Measurements from ENCODE around the gene STRN. TPM values are rescaled to one million over a fixed set of nuclear protein-coding genes. Genes with fewer than 3 reads are reported as not detected.
"Not testable (repeated sequence)": the region's sequence is repeated elsewhere in the genome, so short reads cannot be mapped to it uniquely, and the experiment has no call there.

STRN gene
- total and polyA plus RNA-seq, 7 experiments from 2014 or later = 12.4 to 35.0 (median 26.9) TPM

DNA sequence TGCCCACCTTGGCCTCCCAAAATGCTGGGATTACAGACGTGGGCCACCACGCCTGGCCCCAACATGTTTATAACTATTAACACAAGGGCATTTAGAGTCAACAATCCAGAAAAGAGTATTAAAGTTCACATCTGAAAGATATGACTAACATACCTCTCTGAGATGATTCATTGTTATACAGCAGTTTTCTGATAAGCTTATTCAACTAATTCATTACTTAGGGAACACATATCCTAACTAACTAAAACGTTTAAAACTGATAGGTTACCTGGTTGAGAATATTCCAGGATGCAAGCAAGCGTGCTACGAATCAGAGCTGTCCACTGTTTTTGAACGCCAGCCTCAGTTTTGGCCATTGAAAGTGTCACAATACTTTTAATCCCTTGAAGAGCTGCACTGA lies 34.0 kb upstream of the STRN start:
- no peak for ATAC-seq
- Mint-ChIP-seq H3K36me3 (peaks cover 14 to 49% (median 31%) of the 10 kb centered on the region in 5 donors), H3K27me3 (no peaks in the 10 kb centered on the region), H3K9me3 (no peaks in the 10 kb centered on the region), H3K4me3 (no peak overlapping the region), H3K27ac (no peak overlapping the region), H3K4me1 (peaks cover 5 to 12% (median 6%) of the 10 kb centered on the region in 7 donors)
- H3K27me3 ChIP-seq (ENCODE audit: control insufficient read depth in 2 of 2, insufficient read depth in 2 of 2, low read length in 2 of 2) = no peaks in the 10 kb centered on the region
- H3K36me3 ChIP-seq (ENCODE audit: control insufficient read depth in 2 of 3, insufficient read depth in 3 of 3, low read length in 3 of 3) = peaks cover 3 to 61% (median 10%) of the 10 kb centered on the region in 3 experiments
- no peaks in the 10 kb centered on the region for H3K9me3 ChIP-seq (ENCODE audit: control insufficient read depth in 2 of 3, low read length in 3 of 3)
- no peak overlapping the region for H3K4me3 ChIP-seq (ENCODE audit: low read length)
- intact Hi-C loops (cut with micrococcal nuclease) = loop anchor here in 1 of 2 donors (10.0 kb wide), 1 partner anchor 126 kb away; no protein-coding TSS in a partner anchor
- CTCF ChIA-PET = no interaction called here
- no peak for DNase-seq
- POLR2A ChIA-PET = interaction anchor here (0.7 kb wide), 1 partner anchor 10 kb away, joined by 3 read pairs; no protein-coding TSS in a partner anchor
- H3K27ac ChIP-seq (ENCODE audit: low read depth, low read length) = no peak overlapping the region
- H3K4me1 ChIP-seq (ENCODE audit: control insufficient read depth in 2 of 2, insufficient read depth in 2 of 2, low read length in 2 of 2) = no peaks in the 10 kb centered on the region

DNA sequence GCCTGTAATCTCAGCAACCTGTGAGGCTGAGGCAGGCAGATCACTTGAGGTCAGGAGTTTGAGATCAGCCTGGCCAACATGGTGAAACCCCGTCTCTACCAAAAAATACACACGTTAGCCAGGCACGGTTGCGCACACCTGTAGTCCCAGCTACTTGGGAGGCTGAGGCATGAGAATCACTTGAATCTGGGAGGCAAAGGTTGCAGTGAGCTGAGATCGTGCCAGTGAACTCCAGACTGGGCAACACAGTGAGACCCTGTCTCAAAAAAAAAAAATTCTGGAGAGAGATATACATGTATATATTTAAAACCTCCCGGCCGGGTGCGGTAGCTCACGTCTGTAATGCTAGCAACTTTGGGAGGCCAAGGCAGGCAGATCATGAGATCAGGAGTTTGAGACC lies 33.1 kb upstream of the STRN start:
- Mint-ChIP-seq H3K36me3 (peaks cover 14 to 40% (median 23%) of the 10 kb centered on the region in 5 donors), H3K27ac (peak overlapping the region in 1 of 9 donors; percentile 20)
- H3K9me3 Mint-ChIP-seq; H3K27ac ChIP-seq (ENCODE audit: low read depth, low read length); H3K27me3 Mint-ChIP-seq; H3K4me3 ChIP-seq (ENCODE audit: low read length); H3K9me3 ChIP-seq (ENCODE audit: control insufficient read depth in 2 of 3, low read length in 3 of 3); DNase-seq; H3K4me1 ChIP-seq (ENCODE audit: control insufficient read depth in 2 of 2, insufficient read depth in 2 of 2, low read length in 2 of 2); intact Hi-C loops (cut with micrococcal nuclease); ATAC-seq; H3K4me1 Mint-ChIP-seq; CTCF ChIA-PET; H3K27me3 ChIP-seq (ENCODE audit: control insufficient read depth in 2 of 2, insufficient read depth in 2 of 2, low read length in 2 of 2); H3K4me3 Mint-ChIP-seq; POLR2A ChIA-PET: not testable (repeated sequence)
- H3K36me3 ChIP-seq (ENCODE audit: control insufficient read depth in 2 of 3, insufficient read depth in 3 of 3, low read length in 3 of 3) = peaks cover 3 to 52% (median 6%) of the 10 kb centered on the region in 3 experiments

DNA sequence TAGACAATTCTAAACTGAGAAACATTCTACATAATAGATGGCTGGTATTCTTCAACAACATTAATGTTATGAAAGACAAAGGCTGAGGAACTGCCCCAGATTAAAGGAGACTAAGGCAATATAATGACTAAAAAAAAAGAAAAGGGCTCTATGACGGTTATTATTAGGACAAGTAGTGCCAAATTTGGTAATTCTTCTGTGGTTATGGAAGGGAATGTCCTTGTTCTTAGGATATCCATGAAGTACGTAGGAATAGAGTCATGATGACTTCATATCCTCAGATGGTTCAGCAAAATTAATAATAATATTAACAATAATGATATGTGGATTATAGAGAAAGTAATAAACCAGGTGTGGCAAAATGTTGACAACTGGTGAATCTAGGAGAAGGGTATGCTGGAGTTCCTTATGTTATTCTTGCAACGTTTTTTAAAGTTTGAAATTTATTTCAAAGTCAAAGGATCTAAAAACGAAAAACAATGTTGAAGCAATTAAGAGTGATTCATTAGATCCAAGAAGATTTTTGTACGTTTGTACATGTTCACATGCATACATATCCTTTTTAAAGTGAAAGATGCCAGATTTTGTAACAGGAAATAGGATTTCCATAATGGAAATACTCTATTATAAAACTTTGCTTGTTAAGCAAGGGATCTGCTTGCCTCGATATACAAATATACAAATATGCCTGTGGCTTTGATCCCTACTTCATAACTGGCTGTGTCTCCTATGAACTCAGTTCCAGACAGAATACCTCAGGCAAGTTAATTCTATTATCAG lies 27.7 kb upstream of the STRN start:
- H3K4me3 Mint-ChIP-seq = no peak overlapping the region
- H3K9me3 ChIP-seq (ENCODE audit: control insufficient read depth in 2 of 3, low read length in 3 of 3) = no peaks in the 10 kb centered on the region
- H3K4me1 Mint-ChIP-seq = no peaks in the 10 kb centered on the region
- peaks cover 8 to 31% (median 12%) of the 10 kb centered on the region in 5 donors for H3K36me3 Mint-ChIP-seq
- CTCF ChIA-PET = no interaction called here
- no peak overlapping the region for H3K4me3 ChIP-seq (ENCODE audit: low read length)
- POLR2A ChIA-PET = no interaction called here
- H3K27me3 Mint-ChIP-seq = no peaks in the 10 kb centered on the region
- H3K27ac Mint-ChIP-seq = no peak overlapping the region
- ATAC-seq (no peak), DNase-seq (no peak)
- H3K27ac ChIP-seq (ENCODE audit: low read depth, low read length) = no peak overlapping the region
- H3K9me3 Mint-ChIP-seq = peaks cover 0 to 1% (median 0%) of the 10 kb centered on the region in 11 donors
- intact Hi-C loops (cut with micrococcal nuclease) = no loop called here
- H3K27me3 ChIP-seq (ENCODE audit: control insufficient read depth in 2 of 2, insufficient read depth in 2 of 2, low read length in 2 of 2) = no peaks in the 10 kb centered on the region
- H3K36me3 ChIP-seq (ENCODE audit: control insufficient read depth in 2 of 3, insufficient read depth in 3 of 3, low read length in 3 of 3) = peaks cover 0 to 5% (median 4%) of the 10 kb centered on the region in 3 experiments
- H3K4me1 ChIP-seq (ENCODE audit: control insufficient read depth in 2 of 2, insufficient read depth in 2 of 2, low read length in 2 of 2) = no peaks in the 10 kb centered on the region

DNA sequence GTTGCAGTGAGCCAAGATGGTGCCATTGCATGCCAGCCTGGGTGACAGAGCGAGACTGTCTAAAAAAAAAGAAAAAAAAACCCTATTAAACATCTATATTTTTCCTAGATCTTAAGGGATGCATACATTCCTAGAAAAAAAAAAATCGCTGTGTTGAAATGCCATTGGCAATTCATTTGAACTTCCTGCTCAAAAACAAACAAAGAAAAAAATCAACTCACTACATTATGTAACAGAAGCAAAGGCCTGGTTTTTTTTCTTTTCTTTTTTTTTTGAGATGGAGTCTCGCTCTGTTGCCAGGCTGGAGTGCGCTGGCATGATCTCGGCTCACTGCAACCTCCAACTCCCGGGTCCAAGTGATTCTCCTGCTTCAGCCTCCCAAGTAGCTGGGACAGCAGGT lies 21.7 kb upstream of the STRN start:
- Histone ChIP-seq H3K4me3 (ENCODE audit: low read length) (no peak overlapping the region), H3K4me1 (ENCODE audit: control insufficient read depth in 2 of 2, insufficient read depth in 2 of 2, low read length in 2 of 2) (no peaks in the 10 kb centered on the region), H3K27me3 (ENCODE audit: control insufficient read depth in 2 of 2, insufficient read depth in 2 of 2, low read length in 2 of 2) (no peaks in the 10 kb centered on the region), H3K36me3 (ENCODE audit: control insufficient read depth in 2 of 3, insufficient read depth in 3 of 3, low read length in 3 of 3) (peaks cover 0 to 13% (median 3%) of the 10 kb centered on the region in 3 experiments), H3K9me3 (ENCODE audit: control insufficient read depth in 2 of 3, low read length in 3 of 3) (no peaks in the 10 kb centered on the region), H3K27ac (ENCODE audit: low read depth, low read length) (no peak overlapping the region)
- H3K27ac Mint-ChIP-seq = peak overlapping the region in 1 of 9 donors; percentile 39
- H3K4me3 Mint-ChIP-seq = no peak overlapping the region
- DNase-seq (no peak), ATAC-seq (no peak)
- intact Hi-C loops (cut with micrococcal nuclease) = no loop called here
- no peaks in the 10 kb centered on the region for H3K4me1 Mint-ChIP-seq
- ChIA-PET POLR2A (interaction anchor here (0.8 kb wide), 1 partner anchor 21 kb away, joined by 3 read pairs; no protein-coding TSS in a partner anchor), CTCF (interaction anchor here (0.7 kb wide), 1 partner anchor 61 kb away, joined by 3 read pairs; no protein-coding TSS in a partner anchor)
- H3K9me3 Mint-ChIP-seq = peaks cover 0 to 1% (median 0%) of the 10 kb centered on the region in 11 donors
- H3K27me3 Mint-ChIP-seq = no peaks in the 10 kb centered on the region
- peaks cover 6 to 16% (median 12%) of the 10 kb centered on the region in 5 donors for H3K36me3 Mint-ChIP-seq

DNA sequence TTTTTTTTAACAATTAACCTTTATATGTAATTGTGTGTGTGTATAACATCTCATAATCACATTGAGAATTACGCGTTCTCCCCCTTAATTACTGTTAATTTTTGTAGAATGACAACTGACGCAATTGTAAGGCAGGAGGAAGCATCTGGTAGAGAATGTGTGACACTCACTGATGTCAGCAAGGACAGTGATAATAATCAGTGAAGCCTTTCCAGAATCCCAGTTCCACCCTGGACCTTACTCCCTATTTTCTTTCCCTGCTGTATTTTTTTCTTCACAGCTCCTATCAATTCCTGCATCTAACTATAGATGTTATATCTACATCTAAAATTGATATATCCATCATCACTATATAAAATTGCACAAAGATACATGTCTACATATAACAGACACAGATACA lies 16.1 kb upstream of the STRN start:
- no peak for DNase-seq
- ChIA-PET CTCF (no interaction called here), POLR2A (interaction anchor here (1.0 to 2.4 kb wide), 2 partner anchors 13 to 16 kb away, joined by 3 to 7 read pairs; partner anchors contain the start of gene STRN)
- intact Hi-C loops (cut with micrococcal nuclease) = no loop called here
- no peak overlapping the region for H3K4me3 ChIP-seq (ENCODE audit: low read length)
- Mint-ChIP-seq H3K9me3 (peaks cover 0 to 3% (median 0%) of the 10 kb centered on the region in 11 donors), H3K27me3 (no peaks in the 10 kb centered on the region), H3K4me1 (no peaks in the 10 kb centered on the region), H3K4me3 (no peak overlapping the region), H3K36me3 (peaks cover 4 to 25% (median 16%) of the 10 kb centered on the region in 5 donors), H3K27ac (peak overlapping the region in 3 of 9 donors; percentile 1 to 27 (median 1))
- H3K27me3 ChIP-seq (ENCODE audit: control insufficient read depth in 2 of 2, insufficient read depth in 2 of 2, low read length in 2 of 2) = no peaks in the 10 kb centered on the region
- H3K27ac ChIP-seq (ENCODE audit: low read depth, low read length) = no peak overlapping the region
- no peaks in the 10 kb centered on the region for H3K4me1 ChIP-seq (ENCODE audit: control insufficient read depth in 2 of 2, insufficient read depth in 2 of 2, low read length in 2 of 2)
- peaks cover 0 to 11% (median 0%) of the 10 kb centered on the region in 3 experiments for H3K36me3 ChIP-seq (ENCODE audit: control insufficient read depth in 2 of 3, insufficient read depth in 3 of 3, low read length in 3 of 3)
- no peaks in the 10 kb centered on the region for H3K9me3 ChIP-seq (ENCODE audit: control insufficient read depth in 2 of 3, low read length in 3 of 3)
- no peak for ATAC-seq

DNA sequence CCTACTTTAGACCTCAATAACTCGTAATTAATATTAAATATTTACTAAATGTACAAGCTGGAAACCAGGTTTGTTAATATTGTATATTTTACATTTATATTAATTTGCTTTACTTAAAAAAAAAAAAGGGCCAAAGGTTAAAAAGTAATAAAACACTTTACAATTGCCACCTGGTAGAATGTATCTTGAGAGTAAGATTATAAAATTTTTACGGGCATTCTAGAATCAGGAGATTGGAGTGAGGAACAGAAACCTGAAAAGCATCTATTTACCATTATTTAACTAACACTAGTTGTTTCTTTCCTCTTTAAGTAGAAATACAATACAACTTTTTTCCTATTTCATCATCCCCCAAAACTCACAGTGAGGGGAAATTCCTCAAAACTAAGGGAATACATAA lies 15.6 kb upstream of the STRN start:
- CTCF ChIA-PET = no interaction called here
- no peak overlapping the region for H3K4me3 Mint-ChIP-seq
- Histone ChIP-seq H3K9me3 (ENCODE audit: control insufficient read depth in 2 of 3, low read length in 3 of 3) (no peaks in the 10 kb centered on the region), H3K27ac (ENCODE audit: low read depth, low read length) (no peak overlapping the region), H3K36me3 (ENCODE audit: control insufficient read depth in 2 of 3, insufficient read depth in 3 of 3, low read length in 3 of 3) (peaks cover 0 to 11% (median 0%) of the 10 kb centered on the region in 3 experiments), H3K27me3 (ENCODE audit: control insufficient read depth in 2 of 2, insufficient read depth in 2 of 2, low read length in 2 of 2) (no peaks in the 10 kb centered on the region), H3K4me3 (ENCODE audit: low read length) (no peak overlapping the region), H3K4me1 (ENCODE audit: control insufficient read depth in 2 of 2, insufficient read depth in 2 of 2, low read length in 2 of 2) (no peaks in the 10 kb centered on the region)
- H3K27ac Mint-ChIP-seq = no peak overlapping the region
- H3K36me3 Mint-ChIP-seq = peaks cover 4 to 25% (median 16%) of the 10 kb centered on the region in 5 donors
- POLR2A ChIA-PET = interaction anchor here (2.4 kb wide), 1 partner anchor 13 kb away, joined by 7 read pairs; no protein-coding TSS in a partner anchor
- no peaks in the 10 kb centered on the region for H3K4me1 Mint-ChIP-seq
- no peak for DNase-seq
- no peak for ATAC-seq
- no peaks in the 10 kb centered on the region for H3K27me3 Mint-ChIP-seq
- intact Hi-C loops (cut with micrococcal nuclease) = no loop called here
- peaks cover 0 to 3% (median 0%) of the 10 kb centered on the region in 11 donors for H3K9me3 Mint-ChIP-seq

Data from naive thymus-derived CD4-positive, alpha-beta T cell (primary cell).